Fibroblast of peridontal ligament (primary cell): Measurements from ENCODE around the gene SH2D6.
"Not testable (repeated sequence)": the region's sequence is repeated elsewhere in the genome, so short reads cannot be mapped to it uniquely, and the experiment has no call there.

Experiments used
- DNase-seq: peaks from one replicate; pipeline ENCODE4 v3.0.0-alpha.2; 2010; ENCODE audit errors: extremely low read depth

Gene SH2D6

DNA sequence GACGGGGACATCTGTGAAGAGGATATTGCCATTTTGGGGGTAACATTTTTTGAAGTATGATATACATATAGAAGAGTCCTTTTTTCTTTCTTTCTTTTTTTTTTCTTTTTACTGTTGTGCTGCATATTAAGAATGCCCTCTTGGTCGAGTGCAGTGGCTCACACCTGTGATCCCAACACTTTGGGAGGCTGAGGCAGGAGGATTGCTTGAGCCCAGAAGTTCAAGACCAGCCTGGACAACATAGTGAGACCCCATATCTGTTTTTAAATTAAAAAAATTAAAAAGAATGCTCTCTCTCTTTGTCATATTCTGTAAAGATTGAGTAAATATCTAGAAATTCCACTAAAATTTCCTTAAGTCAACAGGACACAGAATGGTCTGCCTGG, 3.6 kb downstream of the SH2D6 start:
- DNase-seq: no peak

- DNase-seq: no peak
Measured at GRCh38 chr2:85423525-85423924, 5.0 kb downstream of the SH2D6 start.

- no peak for DNase-seq
Measured at GRCh38 chr2:85425588-85425987, 7.1 kb downstream of the SH2D6 start.

- no peak for DNase-seq
Measured at GRCh38 chr2:85427300-85427835, 8.9 kb downstream of the SH2D6 start.

DNA sequence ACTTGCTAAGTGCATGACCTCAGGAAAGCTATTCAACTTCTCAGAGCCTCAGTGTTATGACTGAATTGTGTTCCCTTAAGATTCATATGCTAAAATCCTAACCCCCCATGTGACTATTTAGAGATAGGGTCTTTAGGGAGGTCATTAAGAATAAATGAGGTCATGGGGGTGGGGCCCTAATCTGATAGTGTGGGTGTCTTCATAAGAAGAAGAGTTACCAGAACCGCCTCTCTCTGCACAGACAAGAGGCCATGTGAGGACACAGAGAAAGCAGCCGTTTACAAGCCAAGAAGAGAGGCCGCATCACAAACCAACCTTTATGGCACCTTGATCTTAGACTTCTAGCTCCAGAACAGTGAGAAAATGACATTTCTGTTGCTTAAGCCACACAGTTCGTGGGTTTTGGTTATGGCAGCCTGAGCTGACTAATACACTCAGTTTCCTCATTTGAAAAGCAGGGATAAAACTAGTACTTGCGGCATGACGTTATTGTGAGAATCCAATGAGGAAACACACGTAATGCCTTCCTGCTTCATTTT, 9.9 kb downstream of the SH2D6 start:
- DNase-seq: peak; percentile 27

- no peak for DNase-seq
Measured at GRCh38 chr2:85429213-85429923, 10.9 kb downstream of the SH2D6 start.

- no peak for DNase-seq
Measured at GRCh38 chr2:85429924-85430289, 11.4 kb downstream of the SH2D6 start.

GRCh38 chr2:85430752-85431569, 12.4 kb downstream of the SH2D6 start:
- no peak for DNase-seq

DNA sequence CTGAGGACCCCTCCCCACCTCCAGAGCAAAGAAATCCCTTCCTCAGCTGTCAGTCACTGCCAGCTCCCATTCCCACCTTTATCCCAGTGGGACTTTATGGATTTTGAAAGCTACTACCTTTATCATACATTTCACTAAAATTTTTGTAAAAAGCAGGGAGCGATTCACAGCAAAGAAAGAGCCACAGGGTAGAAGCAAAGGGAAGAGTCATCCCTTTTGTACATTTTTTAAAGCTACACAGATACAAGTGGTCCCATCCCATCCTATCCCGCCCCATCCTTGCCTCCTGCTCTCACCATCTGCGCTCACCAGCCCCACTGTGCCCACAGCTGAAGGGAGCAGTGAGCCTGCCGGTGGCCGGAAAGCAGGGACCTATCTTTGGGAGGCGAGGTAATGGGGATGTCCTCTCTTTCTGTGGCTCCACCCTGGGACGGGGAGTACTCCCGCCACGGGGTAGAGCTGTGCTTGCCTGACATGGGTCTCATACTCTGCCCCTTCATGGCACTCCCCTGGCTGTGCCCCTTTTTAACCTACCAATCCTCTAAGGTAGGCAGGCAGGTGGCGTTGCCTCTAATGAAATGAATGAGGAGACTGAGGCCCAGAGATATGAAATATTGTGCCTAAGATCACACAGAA, 13.2 kb downstream of the SH2D6 start:
- no peak for DNase-seq

DNA sequence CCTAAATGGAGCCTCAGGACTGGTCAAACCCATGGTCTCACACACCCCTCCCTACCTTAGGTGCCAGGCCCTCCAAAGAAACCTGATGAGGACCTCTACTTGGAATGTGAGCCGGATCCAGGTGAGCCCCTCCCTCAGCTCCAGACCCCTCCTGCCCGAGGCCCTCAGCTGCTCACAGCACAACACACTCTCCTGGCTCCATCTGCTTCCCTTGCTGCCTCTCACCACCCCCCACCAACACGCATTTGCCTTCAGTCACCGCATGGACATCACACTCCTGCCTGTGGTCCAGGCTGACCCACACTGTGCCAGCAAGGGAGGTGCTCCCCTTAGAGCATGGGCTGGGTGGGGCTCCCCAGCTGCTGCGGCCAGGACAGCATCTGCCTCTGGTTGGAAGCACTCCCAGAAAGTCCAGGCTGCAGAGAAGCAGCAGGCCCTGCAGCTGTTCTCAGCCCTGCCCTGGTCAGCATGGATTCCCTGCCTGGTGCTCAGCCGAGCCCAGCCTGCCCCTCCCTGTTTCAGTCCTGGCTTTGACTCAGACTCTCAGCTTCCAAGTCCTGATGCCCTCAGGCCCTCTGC, 15.1 kb downstream of the SH2D6 start:
- peak; percentile 96 for DNase-seq

GRCh38 chr2:85434696-85435095, 16.2 kb downstream of the SH2D6 start:
- no peak for DNase-seq

DNA sequence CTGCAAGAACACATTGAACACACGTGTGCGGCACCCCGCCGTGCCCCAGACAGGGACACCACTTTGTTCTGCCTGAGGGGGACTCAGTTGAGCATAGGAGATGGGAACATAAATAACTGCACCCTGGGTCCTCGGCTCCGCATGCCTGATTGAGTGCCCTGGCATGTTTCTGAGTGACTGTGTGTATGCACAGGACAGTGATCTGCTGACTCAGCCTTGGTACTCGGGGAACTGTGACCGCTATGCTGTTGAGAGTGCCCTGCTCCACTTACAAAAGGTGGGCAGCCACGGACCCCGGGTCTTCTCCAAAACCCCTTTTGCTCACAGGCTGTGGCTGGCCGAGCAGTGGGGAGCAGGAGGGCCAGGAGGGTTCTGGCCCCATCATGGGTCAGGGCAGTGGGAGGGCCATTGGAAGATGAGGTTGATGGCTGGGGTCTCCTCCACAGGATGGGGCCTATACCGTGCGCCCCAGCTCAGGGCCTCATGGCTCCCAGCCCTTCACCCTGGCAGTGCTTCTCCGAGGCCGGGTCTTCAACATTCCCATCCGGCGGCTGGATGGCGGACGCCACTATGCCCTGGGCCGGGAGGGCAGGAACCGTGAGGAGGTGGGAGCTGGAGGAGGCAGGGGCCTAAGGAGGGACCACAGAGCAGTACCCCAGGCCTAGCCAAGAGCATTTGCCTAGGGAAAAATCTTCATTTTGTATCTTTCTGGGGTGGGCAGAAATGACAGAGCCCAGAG, 16.9 kb downstream of the SH2D6 start:
- DNase-seq: no peak

DNA sequence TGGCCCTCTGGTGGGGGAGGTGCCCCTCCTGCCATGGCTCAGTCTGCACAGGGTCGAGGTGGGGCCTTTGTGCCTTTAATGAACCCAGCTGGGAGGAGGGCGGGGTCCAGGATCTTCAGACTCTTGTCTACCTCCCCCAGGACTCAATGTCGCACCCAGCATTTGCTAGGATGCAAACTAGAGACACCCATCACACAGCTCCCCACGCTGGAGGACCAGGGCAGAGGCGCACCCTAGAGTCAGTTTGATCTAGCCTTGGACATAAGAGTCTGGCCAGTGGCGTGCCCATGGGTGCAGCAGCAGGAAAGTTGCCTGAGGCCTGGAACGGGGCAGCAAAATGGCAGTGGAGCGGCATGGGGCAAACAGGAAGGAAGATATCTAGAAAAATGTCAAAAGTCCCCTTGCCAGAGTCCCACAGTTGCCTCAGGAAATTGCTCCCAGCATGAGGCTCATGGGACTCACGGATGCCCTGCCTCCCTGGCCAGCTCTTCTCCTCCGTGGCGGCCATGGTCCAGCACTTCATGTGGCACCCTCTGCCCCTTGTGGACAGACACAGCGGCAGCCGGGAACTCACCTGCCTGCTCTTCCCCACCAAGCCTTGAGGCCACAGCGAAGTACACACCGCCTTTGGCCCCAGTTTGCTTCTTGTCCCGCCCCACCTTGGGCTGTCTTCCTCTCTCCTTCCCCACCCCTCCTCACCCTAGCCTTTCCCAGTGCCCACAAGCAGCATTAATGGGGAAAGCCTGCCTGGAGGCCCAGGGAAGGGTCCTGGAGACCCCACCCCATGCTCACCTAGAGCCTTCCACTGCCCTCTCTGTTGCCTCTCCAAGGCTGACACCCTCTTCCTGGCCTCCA, 17.7 kb downstream of the SH2D6 start:
- no peak for DNase-seq

GRCh38 chr2:85436836-85437487, 18.4 kb downstream of the SH2D6 start:
- no peak for DNase-seq

DNA sequence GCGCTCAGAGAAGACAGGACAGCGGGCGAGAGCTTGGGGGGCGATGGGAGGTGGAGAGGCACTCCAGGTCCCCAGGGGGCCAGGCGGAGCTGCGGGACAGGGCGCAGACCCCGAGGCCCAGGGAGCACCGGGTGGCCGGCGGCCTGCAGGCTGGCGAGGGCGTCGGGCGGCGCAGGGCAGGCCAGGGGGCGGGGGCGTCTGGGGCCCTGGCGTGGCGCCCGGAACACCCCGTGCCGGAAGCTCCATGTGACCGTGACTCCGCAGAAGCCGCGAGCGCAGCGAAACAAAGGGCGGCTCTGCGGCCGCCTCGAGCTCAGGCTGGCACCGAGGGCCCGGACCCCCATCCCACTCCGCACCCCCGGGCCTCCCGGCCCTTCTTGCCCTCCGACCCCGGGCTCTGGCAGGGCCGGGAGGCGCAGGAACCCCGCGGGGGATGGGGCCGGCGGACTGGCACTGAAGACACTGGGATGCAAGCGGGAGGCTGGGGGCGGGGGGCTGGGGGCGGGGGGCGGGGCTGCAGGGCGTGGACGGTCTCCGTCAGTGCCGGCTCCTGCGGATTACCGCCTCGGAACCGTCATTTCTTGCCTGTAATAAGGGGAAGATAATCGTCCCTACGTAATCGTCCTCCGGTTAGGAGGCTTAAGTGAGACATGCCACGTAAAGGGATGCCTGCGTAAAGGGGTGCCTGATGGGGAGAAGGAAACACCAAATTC, 19.1 kb downstream of the SH2D6 start:
- DNase-seq: peak; percentile 77

GRCh38 chr2:85438201-85439024, 19.9 kb downstream of the SH2D6 start:
- no peak for DNase-seq

- DNase-seq: no peak
Measured at GRCh38 chr2:85439025-85439472, 20.5 kb downstream of the SH2D6 start.

GRCh38 chr2:85439569-85439968, 21.1 kb downstream of the SH2D6 start:
- DNase-seq: not testable (repeated sequence)
